Small intestine (tissue), 7 donors: Measurements from ENCODE around the gene EIF4E1B. TPM values are rescaled to one million over a fixed set of nuclear protein-coding genes. Genes with fewer than 3 reads are reported as not detected.

Source experiments
- DNase-seq, 2 donors: peaks; one replicate each; pipeline versions ENCODE4 v3.0.0 to v3.0.0-alpha.2; 2013
- FAIRE-seq: peaks from 2 replicates; lab custom pipeline; 2012; peaks lifted over from hg19 to GRCh38; lab: Jason Lieb, UNC
- H3K27ac ChIP-seq, 3 donors: one replicate each; pipeline ENCODE4 v1.5.1; 2013; ENCODE audit warnings: low read length in 2 of 3, mild to moderate bottlenecking in 2 of 3, control low read depth in 1 of 3, inconsistent platforms in 1 of 3, low read depth in 1 of 3, moderate library complexity in 1 of 3
- H3K27me3 ChIP-seq, 3 donors: one replicate each; pipeline ENCODE4 v1.6.1; 2013; ENCODE audit warnings: low read length in 3 of 3, inconsistent platforms in 1 of 3; ENCODE audit not compliant: control insufficient read depth in 3 of 3, insufficient read depth in 3 of 3
- H3K36me3 ChIP-seq, 3 donors: one replicate each; pipeline ENCODE4 v1.6.1; 2013; ENCODE audit warnings: low read length in 3 of 3, inconsistent platforms in 1 of 3, low read depth in 1 of 3, mild to moderate bottlenecking in 1 of 3, moderate library complexity in 1 of 3; ENCODE audit not compliant: control insufficient read depth in 3 of 3, insufficient read depth in 2 of 3
- H3K4me1 ChIP-seq, 3 donors: one replicate each; pipeline ENCODE4 v1.6.1; 2013; ENCODE audit warnings: low read length in 2 of 3, inconsistent platforms in 1 of 3, low read depth in 1 of 3, mild to moderate bottlenecking in 1 of 3, moderate library complexity in 1 of 3; ENCODE audit not compliant: control insufficient read depth in 3 of 3, insufficient read depth in 2 of 3
- H3K4me3 ChIP-seq, 3 donors: one replicate each; pipeline ENCODE4 v1.5.1; 2013; ENCODE audit warnings: low read length in 3 of 3, control low read depth in 1 of 3, inconsistent platforms in 1 of 3, low read depth in 1 of 3, mild to moderate bottlenecking in 1 of 3, moderate library complexity in 1 of 3
- H3K9me3 ChIP-seq, 2 donors: one replicate each; pipeline ENCODE4 v1.6.1; 2013; ENCODE audit warnings: low read depth in 1 of 2, low read length in 1 of 2; ENCODE audit not compliant: control insufficient read depth in 2 of 2, insufficient read depth in 1 of 2
- WGBS, 3 donors: extraction: QIAGEN DNeasy Blood & Tissue Kit; methylation state at CpG; one replicate each; pipeline ENCODE4 v1.1.7; 2013; 5-methylcytosine and 5-hydroxymethylcytosine counted together
- polyA plus RNA-seq, 4 donors: library from polyadenylated mRNA; stranded (reverse) in 3 of 4; unstranded in 1 of 4; fragments of 200-250 nt in 3 of 4; fragments of 120-200 nt in 1 of 4; gene quantifications; one replicate each; pipeline versions ENCODE4 v1.2.1 to v1.2.3, GENCODE V29; 2013
- donor health status: healthy with polysubstance abuse.
- donor health status: control.
- donor health status: control.
- donor health status: Bipolar disorder and iron deficiency.
- donor health status: healthy.

EIF4E1B gene
- polyA plus RNA-seq, 4 donors: 0.22 TPM; not detected in 3

GRCh38 chr5:176656467-176656990, 26.1 kb downstream of the EIF4E1B start:
- WGBS, 3 donors: 88 to 92% (median 90%) methylated on average over 13 of the region's 13 CpGs
- H3K27ac ChIP-seq: no peak overlapping the region
- DNase-seq (no peak), FAIRE-seq (no peak)
- H3K27me3 ChIP-seq: no peaks in the 10 kb centered on the region
- H3K4me1 ChIP-seq: peaks cover 5 to 7% (median 5%) of the 10 kb centered on the region in 3 donors
- H3K36me3 ChIP-seq: peaks cover 0 to 57% (median 2%) of the 10 kb centered on the region in 3 donors
- H3K4me3 ChIP-seq: no peak overlapping the region
- H3K9me3 ChIP-seq: no peaks in the 10 kb centered on the region

- Histone ChIP-seq H3K9me3 (no peaks in the 10 kb centered on the region), H3K36me3 (peaks cover 0 to 47% (median 0%) of the 10 kb centered on the region in 3 donors), H3K27ac (no peak overlapping the region), H3K4me1 (peaks cover 5 to 7% (median 5%) of the 10 kb centered on the region in 3 donors), H3K4me3 (no peak overlapping the region), H3K27me3 (peaks cover 0 to 2% (median 0%) of the 10 kb centered on the region in 3 donors)
- FAIRE-seq (no peak), DNase-seq (peak; percentile 72 to 73)
- 33 to 45% (median 41%) methylated on average over 14 of the region's 14 CpGs for WGBS, 3 donors
Measured at GRCh38 chr5:176658007-176658599, 27.6 kb downstream of the EIF4E1B start.

- DNase-seq: peak; percentile 61 to 85
- FAIRE-seq: no peak
- WGBS, 3 donors: 16 to 33% (median 22%) methylated on average over 11 of the region's 11 CpGs
- Histone ChIP-seq H3K4me1 (peaks cover 5 to 7% (median 5%) of the 10 kb centered on the region in 3 donors), H3K9me3 (no peaks in the 10 kb centered on the region), H3K27ac (peak overlapping the region in 2 of 3 donors; percentile 54 to 68), H3K27me3 (peaks cover 0 to 5% (median 2%) of the 10 kb centered on the region in 3 donors), H3K4me3 (peak overlapping the region in 1 of 3 donors; percentile 45), H3K36me3 (peaks cover 0 to 39% (median 0%) of the 10 kb centered on the region in 3 donors)
Measured at GRCh38 chr5:176658817-176659511, 28.5 kb downstream of the EIF4E1B start.

GRCh38 chr5:176659512-176659839, 29.0 kb downstream of the EIF4E1B start:
- FAIRE-seq: no peak
- no peak for DNase-seq
- WGBS, 3 donors: 74 to 81% (median 80%) methylated on average over 7 of the region's 7 CpGs
- H3K4me3 ChIP-seq: no peak overlapping the region
- H3K9me3 ChIP-seq: no peaks in the 10 kb centered on the region
- no peak overlapping the region for H3K27ac ChIP-seq
- peaks cover 0 to 34% (median 0%) of the 10 kb centered on the region in 3 donors for H3K36me3 ChIP-seq
- peaks cover 5 to 7% (median 5%) of the 10 kb centered on the region in 3 donors for H3K4me1 ChIP-seq
- peaks cover 0 to 8% (median 7%) of the 10 kb centered on the region in 3 donors for H3K27me3 ChIP-seq

- Histone ChIP-seq H3K4me3 (no peak overlapping the region), H3K36me3 (peaks cover 0 to 29% (median 0%) of the 10 kb centered on the region in 3 donors), H3K4me1 (peaks cover 5 to 7% (median 5%) of the 10 kb centered on the region in 3 donors), H3K9me3 (no peaks in the 10 kb centered on the region), H3K27ac (no peak overlapping the region), H3K27me3 (peaks cover 0 to 10% (median 7%) of the 10 kb centered on the region in 3 donors)
- FAIRE-seq: no peak
- 71 to 81% (median 77%) methylated on average over 4 of the region's 4 CpGs for WGBS, 3 donors
- no peak for DNase-seq
Measured at GRCh38 chr5:176659860-176660461, 29.5 kb downstream of the EIF4E1B start.

GRCh38 chr5:176660530-176660859, 30.0 kb downstream of the EIF4E1B start:
- peaks cover 5 to 7% (median 5%) of the 10 kb centered on the region in 3 donors for H3K4me1 ChIP-seq
- 0 to 19% (median 10%) methylated on average over 1 of the region's 1 CpG for WGBS, 3 donors
- H3K27me3 ChIP-seq: peaks cover 0 to 14% (median 11%) of the 10 kb centered on the region in 3 donors
- no peak for FAIRE-seq
- H3K9me3 ChIP-seq: no peaks in the 10 kb centered on the region
- H3K36me3 ChIP-seq: peaks cover 0 to 24% (median 0%) of the 10 kb centered on the region in 3 donors
- no peak overlapping the region for H3K27ac ChIP-seq
- no peak for DNase-seq
- H3K4me3 ChIP-seq: no peak overlapping the region

- Histone ChIP-seq H3K4me1 (peaks cover 5 to 7% (median 5%) of the 10 kb centered on the region in 3 donors), H3K27ac (no peak overlapping the region), H3K27me3 (peaks cover 0 to 14% (median 14%) of the 10 kb centered on the region in 3 donors), H3K4me3 (no peak overlapping the region), H3K36me3 (peaks cover 0 to 19% (median 0%) of the 10 kb centered on the region in 3 donors), H3K9me3 (no peaks in the 10 kb centered on the region)
- peak; percentile 67 to 83 for DNase-seq
- no peak for FAIRE-seq
- WGBS, 3 donors: 49 to 53% (median 50%) methylated on average over 32 to 33 of the region's 33 CpGs
Measured at GRCh38 chr5:176660860-176661641, 30.6 kb downstream of the EIF4E1B start.
